ENCODE results near the gene RPH3AL.

GRCh38 chr17:327971-328370 is 24.6 kb downstream of the RPH3AL start:
- TF ChIP-seq POLR2A (IDR thresholded peaks at IDR 0.05): no peak
- no peak for TF ChIP-seq CTCF (IDR thresholded peaks at IDR 0.05)
- no peak for TF ChIP-seq EP300 (IDR thresholded peaks at IDR 0.05)

All from ovary (tissue), 3 donors.